Natural killer cell (primary cell): Measurements from ENCODE around the gene MACROD2. TPM values are rescaled to one million over a fixed set of nuclear protein-coding genes. Genes with fewer than 3 reads are reported as not detected.

ENCODE experiments used
- ATAC-seq, 3 donors: fragments of 150-1000 bp in 2 of 3; fragments of 200-7000 bp in 1 of 3; cut with Tn5 transposase; 1 replicate in 1 of 3; 2 replicates in 2 of 3; pipeline ENCODE4 v1.10.0; 2021; ENCODE audit warnings: mild to moderate bottlenecking in 2 of 3, moderate library complexity in 2 of 3
- DNase-seq, 2 donors: peaks; one replicate each; pipeline versions ENCODE4 v3.0.0 to v3.0.0-alpha.2; 2013 to 2021; ENCODE audit warnings: mixed read lengths in 1 of 2
- H3K27ac ChIP-seq: one replicate; pipeline ENCODE4 v1.5.1; 2013; ENCODE audit warnings: mild to moderate bottlenecking, low read length
- H3K27me3 ChIP-seq: one replicate; pipeline ENCODE4 v1.6.1; 2013; ENCODE audit warnings: low read length; ENCODE audit not compliant: control insufficient read depth, insufficient read depth
- H3K36me3 ChIP-seq: one replicate; pipeline ENCODE4 v1.6.1; 2013; ENCODE audit warnings: low read length; ENCODE audit not compliant: control insufficient read depth, insufficient read depth
- H3K4me1 ChIP-seq: one replicate; pipeline ENCODE4 v1.6.1; 2013; ENCODE audit warnings: low read length; ENCODE audit not compliant: control insufficient read depth, insufficient read depth
- H3K4me3 ChIP-seq: one replicate; pipeline ENCODE4 v1.5.1; 2013; ENCODE audit warnings: low read length
- H3K9me3 ChIP-seq: one replicate; pipeline ENCODE4 v1.6.1; 2013; ENCODE audit warnings: low read length; ENCODE audit not compliant: control insufficient read depth, insufficient read depth
- H3K27ac Mint-ChIP-seq, 2 donors: one replicate each; pipeline ENCODE4 v1.8.0; 2022; ENCODE audit warnings: mild to moderate bottlenecking in 2 of 2, mixed read lengths in 2 of 2, moderate library complexity in 1 of 2
- H3K27me3 Mint-ChIP-seq, 2 donors: one replicate each; pipeline ENCODE4 v1.8.0; 2022; ENCODE audit warnings: low read depth in 2 of 2, mixed read lengths in 2 of 2
- H3K36me3 Mint-ChIP-seq: one replicate; pipeline ENCODE4 v1.8.0; 2022; ENCODE audit warnings: mixed read lengths
- H3K4me1 Mint-ChIP-seq, 2 donors: one replicate each; pipeline ENCODE4 v1.8.0; 2022; ENCODE audit warnings: mixed read lengths in 2 of 2
- H3K4me3 Mint-ChIP-seq: one replicate; pipeline ENCODE4 v1.8.0; 2022; ENCODE audit warnings: mild to moderate bottlenecking, moderate library complexity, mixed read lengths
- H3K9me3 Mint-ChIP-seq, 2 donors: one replicate each; pipeline ENCODE4 v1.8.0; 2022; ENCODE audit warnings: mixed read lengths in 2 of 2
- WGBS: methylation state at CpG from one replicate; pipeline ENCODE4 v1.1.7; 2013; ENCODE audit warnings: missing lambda C conversion rate; ENCODE audit not compliant: insufficient coverage; 5-methylcytosine and 5-hydroxymethylcytosine counted together
- intact Hi-C: fragments of 100-400 bp; cut with micrococcal nuclease; formaldehyde crosslinking; loops from one replicate; pipeline ENCODE4 v1.14.2; 2022
- total RNA-seq, 4 donors: library from RNA; stranded (reverse); fragments of 120-200 nt in 1 of 4; gene quantifications; one replicate each; pipeline versions ENCODE4 v1.2.3 to v1.2.4, GENCODE V29; 2013 to 2022
- TF ChIP-seq, protein P1 (sequence below): fragments of 200-600 bp; IDR thresholded peaks from one replicate; pipeline ENCODE4 v1.8.0; 2022; ENCODE audit warnings: antibody characterized with exemption

MACROD2 gene
- total RNA-seq, 3 donors from 2014 or later (not counting 1 experiment from before 2014, with no cell fraction given), result 0.19 to 0.88 TPM; not detected in 1

DNA sequence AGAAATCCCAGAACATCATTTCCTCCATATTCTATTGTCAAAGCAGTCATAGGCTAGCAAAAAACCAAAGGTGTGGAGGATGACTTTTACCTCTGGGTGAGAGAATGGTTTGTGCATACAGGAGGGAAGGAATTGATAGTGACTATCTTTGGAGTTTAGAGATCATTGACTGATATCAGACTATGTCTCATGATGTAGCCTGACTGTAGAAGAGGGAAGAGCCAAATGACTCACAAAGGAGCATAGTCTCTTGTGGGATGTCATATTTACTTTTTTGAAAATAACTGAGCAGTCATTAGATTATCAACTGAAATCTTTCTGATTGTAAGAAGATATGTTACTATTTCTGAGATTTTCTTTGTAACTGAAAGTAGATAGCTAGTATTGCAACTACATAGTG lies 183.6 kb downstream of the MACROD2 start:
- H3K27ac ChIP-seq, result no peak overlapping the region
- H3K4me3 ChIP-seq, result no peak overlapping the region
- no peaks in the 10 kb centered on the region for H3K27me3 ChIP-seq
- no peak overlapping the region for H3K27ac Mint-ChIP-seq
- ATAC-seq, result no peak
- intact Hi-C loops, result no loop called here
- no peak for DNase-seq
- H3K27me3 Mint-ChIP-seq, result no peaks in the 10 kb centered on the region
- TF ChIP-seq, protein P1, sequence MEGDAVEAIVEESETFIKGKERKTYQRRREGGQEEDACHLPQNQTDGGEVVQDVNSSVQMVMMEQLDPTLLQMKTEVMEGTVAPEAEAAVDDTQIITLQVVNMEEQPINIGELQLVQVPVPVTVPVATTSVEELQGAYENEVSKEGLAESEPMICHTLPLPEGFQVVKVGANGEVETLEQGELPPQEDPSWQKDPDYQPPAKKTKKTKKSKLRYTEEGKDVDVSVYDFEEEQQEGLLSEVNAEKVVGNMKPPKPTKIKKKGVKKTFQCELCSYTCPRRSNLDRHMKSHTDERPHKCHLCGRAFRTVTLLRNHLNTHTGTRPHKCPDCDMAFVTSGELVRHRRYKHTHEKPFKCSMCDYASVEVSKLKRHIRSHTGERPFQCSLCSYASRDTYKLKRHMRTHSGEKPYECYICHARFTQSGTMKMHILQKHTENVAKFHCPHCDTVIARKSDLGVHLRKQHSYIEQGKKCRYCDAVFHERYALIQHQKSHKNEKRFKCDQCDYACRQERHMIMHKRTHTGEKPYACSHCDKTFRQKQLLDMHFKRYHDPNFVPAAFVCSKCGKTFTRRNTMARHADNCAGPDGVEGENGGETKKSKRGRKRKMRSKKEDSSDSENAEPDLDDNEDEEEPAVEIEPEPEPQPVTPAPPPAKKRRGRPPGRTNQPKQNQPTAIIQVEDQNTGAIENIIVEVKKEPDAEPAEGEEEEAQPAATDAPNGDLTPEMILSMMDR, result no peak
- H3K36me3 ChIP-seq, result no peaks in the 10 kb centered on the region
- H3K4me3 Mint-ChIP-seq, result no peak overlapping the region
- peaks cover 10% of the 10 kb centered on the region for H3K36me3 Mint-ChIP-seq
- H3K9me3 ChIP-seq, result peaks cover 11% of the 10 kb centered on the region
- H3K4me1 ChIP-seq, result no peaks in the 10 kb centered on the region
- H3K9me3 Mint-ChIP-seq, result peaks cover 15 to 20% of the 10 kb centered on the region in 2 donors
- no peaks in the 10 kb centered on the region for H3K4me1 Mint-ChIP-seq

DNA sequence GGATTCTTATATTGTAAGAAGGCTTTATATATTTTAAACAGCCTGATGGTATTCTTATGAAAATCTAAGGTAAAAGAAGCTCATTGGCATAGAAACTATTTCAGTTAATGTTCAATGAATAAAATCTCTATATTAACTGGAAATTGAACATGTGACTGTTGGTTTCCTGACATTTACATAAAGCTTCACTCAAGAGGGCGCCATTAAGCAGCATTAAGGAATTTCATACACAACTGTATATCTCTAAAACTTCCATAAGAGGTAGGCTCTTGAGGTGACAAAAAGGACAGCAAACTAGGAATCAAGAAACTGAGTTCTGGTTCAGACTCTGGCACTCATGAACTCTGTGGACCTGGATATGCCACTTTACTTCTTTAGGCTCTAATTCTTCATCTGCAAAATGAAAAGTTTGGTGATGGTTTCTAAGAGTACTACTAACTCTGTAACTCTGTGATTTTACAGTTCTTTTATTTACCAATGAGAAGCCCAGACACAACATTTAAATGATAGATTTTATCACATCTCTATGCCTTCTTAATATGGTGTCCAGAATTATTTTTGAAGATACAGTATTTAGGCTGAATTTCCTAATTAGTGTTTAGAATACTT lies 194.6 kb downstream of the MACROD2 start:
- intact Hi-C loops, result no loop called here
- TF ChIP-seq, protein P1, result no peak
- Mint-ChIP-seq H3K4me3 (no peak overlapping the region), H3K27me3 (no peaks in the 10 kb centered on the region), H3K4me1 (no peaks in the 10 kb centered on the region), H3K9me3 (peaks cover 8 to 14% of the 10 kb centered on the region in 2 donors), H3K27ac (no peak overlapping the region), H3K36me3 (no peaks in the 10 kb centered on the region)
- no peaks in the 10 kb centered on the region for H3K36me3 ChIP-seq
- H3K27ac ChIP-seq, result no peak overlapping the region
- H3K9me3 ChIP-seq, result no peaks in the 10 kb centered on the region
- DNase-seq, result no peak
- no CpG with 5 or more reads among the region's 1 CpG for WGBS
- no peak overlapping the region for H3K4me3 ChIP-seq
- H3K4me1 ChIP-seq, result no peaks in the 10 kb centered on the region
- no peaks in the 10 kb centered on the region for H3K27me3 ChIP-seq
- no peak for ATAC-seq

DNA sequence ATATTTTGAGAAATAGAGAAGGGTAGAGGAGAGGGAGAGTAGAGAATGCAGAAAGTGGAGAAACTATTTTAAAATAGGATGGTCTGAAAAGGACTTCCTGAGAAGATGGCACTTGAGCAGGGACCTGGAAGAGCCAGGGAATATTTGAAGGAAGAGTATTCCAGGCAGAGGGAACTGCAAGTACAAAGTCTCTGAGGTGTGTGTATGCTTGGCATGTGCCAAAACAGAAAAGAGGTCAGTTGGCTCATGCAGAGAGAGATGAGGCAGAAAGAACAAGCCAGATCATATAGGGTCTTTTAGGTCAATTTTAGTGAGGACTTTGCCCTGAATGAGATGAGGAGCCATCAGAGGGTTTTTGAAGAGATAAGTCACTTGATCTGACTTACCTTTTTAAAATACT lies 196.2 kb downstream of the MACROD2 start:
- peaks cover 9 to 14% of the 10 kb centered on the region in 2 donors for H3K9me3 Mint-ChIP-seq
- no peak overlapping the region for H3K27ac Mint-ChIP-seq
- no peaks in the 10 kb centered on the region for H3K27me3 Mint-ChIP-seq
- no peaks in the 10 kb centered on the region for H3K27me3 ChIP-seq
- no peaks in the 10 kb centered on the region for H3K9me3 ChIP-seq
- H3K4me1 Mint-ChIP-seq, result no peaks in the 10 kb centered on the region
- H3K4me3 Mint-ChIP-seq, result no peak overlapping the region
- H3K36me3 ChIP-seq, result no peaks in the 10 kb centered on the region
- intact Hi-C loops, result no loop called here
- H3K36me3 Mint-ChIP-seq, result no peaks in the 10 kb centered on the region
- TF ChIP-seq, protein P1, result no peak
- DNase-seq (no peak), ATAC-seq (no peak)
- H3K4me3 ChIP-seq, result no peak overlapping the region
- no peak overlapping the region for H3K27ac ChIP-seq
- H3K4me1 ChIP-seq, result no peaks in the 10 kb centered on the region

DNA sequence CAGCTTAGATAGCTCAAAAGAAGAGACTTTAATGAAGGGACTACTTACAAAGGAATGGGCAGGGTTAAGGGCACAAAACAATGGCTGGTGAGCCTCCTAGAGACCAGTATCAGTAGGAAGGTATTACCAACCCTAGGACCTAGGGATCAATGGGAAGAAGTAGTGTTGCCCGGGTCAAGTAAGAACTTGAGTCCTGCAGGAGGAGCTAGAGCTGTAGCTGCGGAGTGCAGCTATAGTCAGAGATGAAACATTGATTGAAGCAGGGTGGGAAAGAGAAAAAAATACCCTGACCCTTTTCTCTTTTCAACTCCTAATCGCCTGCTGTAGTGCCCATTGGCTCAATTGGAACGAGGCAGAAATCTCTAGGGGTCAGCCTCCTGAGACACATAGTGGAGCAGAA lies 198.1 kb downstream of the MACROD2 start:
- DNase-seq (no peak), ATAC-seq (no peak)
- no peak overlapping the region for H3K4me3 Mint-ChIP-seq
- H3K9me3 ChIP-seq, result no peaks in the 10 kb centered on the region
- H3K27ac ChIP-seq, result no peak overlapping the region
- no peak overlapping the region for H3K27ac Mint-ChIP-seq
- H3K9me3 Mint-ChIP-seq, result peaks cover 12 to 13% of the 10 kb centered on the region in 2 donors
- intact Hi-C loops, result no loop called here
- H3K36me3 ChIP-seq, result no peaks in the 10 kb centered on the region
- H3K4me1 ChIP-seq, result no peaks in the 10 kb centered on the region
- H3K4me3 ChIP-seq, result no peak overlapping the region
- no peaks in the 10 kb centered on the region for H3K27me3 ChIP-seq
- H3K27me3 Mint-ChIP-seq, result no peaks in the 10 kb centered on the region
- 81% methylated on average over 3 of the region's 4 CpGs for WGBS
- TF ChIP-seq, protein P1, result no peak
- H3K36me3 Mint-ChIP-seq, result no peaks in the 10 kb centered on the region
- no peaks in the 10 kb centered on the region for H3K4me1 Mint-ChIP-seq
